Stomach (tissue), 9 donors: ENCODE data around the gene DPP6. TPM values are rescaled to one million over a fixed set of nuclear protein-coding genes. Genes with fewer than 3 reads are reported as not detected.

Experiments
- DNase-seq, 2 donors: peaks; one replicate each; pipeline versions ENCODE4 v3.0.0 to v3.0.0-alpha.2; 2013 to 2019
- H3K27ac ChIP-seq, 5 donors: fragments of 200-600 bp in 4 of 5; sonication (generic) in 4 of 5; one replicate each; pipeline ENCODE4 v1.5.1; 2013 to 2019; ENCODE audit warnings: mild to moderate bottlenecking in 1 of 5, moderate library complexity in 1 of 5
- H3K27me3 ChIP-seq, 3 donors: fragments of 200-600 bp; sonication (generic); one replicate each; pipeline ENCODE4 v1.5.1; 2017 to 2019; ENCODE audit warnings: mixed run types in 1 of 3
- H3K36me3 ChIP-seq, 4 donors: fragments of 200-600 bp; sonication (generic); 1 replicate in 3 of 4; 2 replicates in 1 of 4; pipeline ENCODE4 v1.5.1; 2016 to 2019
- H3K4me1 ChIP-seq, 4 donors: fragments of 200-600 bp; sonication (generic); one replicate each; pipeline ENCODE4 v1.5.1; 2016 to 2019
- H3K4me3 ChIP-seq, 4 donors: fragments of 200-600 bp; sonication (generic) in 3 of 4; one replicate each; pipeline ENCODE4 v1.5.1; 2016 to 2019; ENCODE audit warnings: mild to moderate bottlenecking in 1 of 4
- H3K9me3 ChIP-seq, 4 donors: fragments of 200-600 bp; sonication (generic); one replicate each; pipeline ENCODE4 v1.5.1; 2016 to 2019
- CTCF ChIP-seq, 7 experiments: fragments of 450-650 bp in 4 of 7; fragments of 200-600 bp in 3 of 7; sonication (generic) in 3 of 7; IDR thresholded peaks; one replicate each; pipeline ENCODE4 v1.5.1; 2016 to 2019; ENCODE audit warnings: antibody characterized with exemption in 7 of 7, control low read depth in 2 of 7, mild to moderate bottlenecking in 1 of 7
- EP300 ChIP-seq: sonication (generic); formaldehyde crosslinking; IDR thresholded peaks from one replicate; pipeline ENCODE4 v1.6.1; 2017; ENCODE audit warnings: antibody characterized with exemption
- POLR2A ChIP-seq, 4 donors: fragments of 450-650 bp; IDR thresholded peaks; one replicate each; pipeline ENCODE4 v1.6.1; 2016; ENCODE audit warnings: antibody characterized with exemption in 4 of 4, control low read depth in 2 of 4, mild to moderate bottlenecking in 1 of 4, moderate library complexity in 1 of 4
- POLR2AphosphoS5 ChIP-seq, 3 donors: sonication (generic); formaldehyde crosslinking; IDR thresholded peaks; one replicate each; pipeline ENCODE4 v1.6.1; 2016; ENCODE audit warnings: antibody characterized with exemption in 3 of 3
- WGBS, 5 donors: extraction: QIAGEN DNeasy Blood & Tissue Kit in 3 of 5; methylation state at CpG; one replicate each; pipeline versions ENCODE4 v1.1.5 to v1.1.7; 2013 to 2018; 5-methylcytosine and 5-hydroxymethylcytosine counted together
- intact Hi-C: fragments of 100-400 bp; cut with DNase I; formaldehyde crosslinking; loops from one replicate; pipeline ENCODE4 v1.15.1; 2023; ENCODE audit warnings: low total_unique reads
- polyA plus RNA-seq, 3 donors: library from polyadenylated mRNA; stranded (reverse); fragments of 200-250 nt; gene quantifications; one replicate each; pipeline ENCODE4 v1.2.3, GENCODE V29; 2013
- total RNA-seq, 5 donors: library from RNA; depleted of rRNA; stranded (reverse); fragments of >200 nt; gene quantifications; one replicate each; pipeline versions ENCODE4 v1.1.0 to v1.2.3, GENCODE V29; 2014 to 2016
- donor health status: healthy with polysubstance abuse.
- donor health status: Bipolar disorder and iron deficiency.
- donor health status: healthy.

DPP6 gene
- total and polyA plus RNA-seq, 8 donors = 0.15 to 29.8 (median 4.9) TPM

- no peak for DNase-seq
- 70 to 83% (median 74%) methylated on average over 7 of the region's 7 CpGs for WGBS, 5 donors
- Histone ChIP-seq H3K4me1 (peaks cover 4 to 8% (median 6%) of the 10 kb centered on the region in 4 donors), H3K27me3 (peaks cover 0 to 24% (median 7%) of the 10 kb centered on the region in 3 donors), H3K4me3 (no peak overlapping the region), H3K36me3 (no peaks in the 10 kb centered on the region), H3K27ac (no peak overlapping the region), H3K9me3 (no peaks in the 10 kb centered on the region)
- intact Hi-C loops = no loop called here
- no peak for TF ChIP-seq CTCF (IDR thresholded peaks at IDR 0.05)
- no peak for TF ChIP-seq EP300
- TF ChIP-seq POLR2AphosphoS5 (IDR thresholded peaks at IDR 0.05) = no peak
- no peak for TF ChIP-seq POLR2A (IDR thresholded peaks at IDR 0.05)
Measured at GRCh38 chr7:154792436-154793055, 740.3 kb downstream of the DPP6 start.

DNA sequence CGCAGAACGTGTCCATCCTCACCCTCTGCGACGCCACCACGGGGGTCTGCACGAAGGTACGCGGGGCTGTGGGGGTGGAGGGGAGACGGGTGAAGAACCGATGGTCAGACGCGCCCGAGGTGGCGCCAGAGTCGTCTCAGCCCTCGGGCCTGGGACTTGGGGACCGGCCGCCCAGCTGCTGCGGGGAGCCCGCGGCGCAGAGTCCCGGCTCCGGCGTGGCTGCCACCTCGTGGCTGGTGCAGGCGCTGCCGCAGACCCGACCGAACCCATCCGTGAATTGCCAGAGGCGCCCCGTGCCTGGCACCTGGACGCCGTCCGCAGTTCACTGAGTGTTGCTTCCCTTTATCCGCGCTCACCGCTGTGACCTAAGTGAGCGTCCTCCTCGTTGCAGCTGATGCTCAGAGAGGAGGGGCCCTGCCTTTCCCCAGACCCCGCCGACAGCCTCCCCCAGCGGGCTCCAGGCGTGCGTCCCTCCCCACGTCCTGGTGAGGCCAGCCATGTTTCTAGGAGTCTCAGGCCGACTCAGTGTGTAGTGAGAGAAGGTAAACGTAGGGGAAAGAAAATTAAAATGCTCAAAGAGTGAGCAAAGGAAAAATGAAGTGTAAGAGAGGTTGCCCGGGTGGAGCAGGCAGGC lies 742.1 kb downstream of the DPP6 start:
- Histone ChIP-seq H3K4me3 (peak overlapping the region in 3 of 4 donors; percentile 1 to 13 (median 13)), H3K27ac (no peak overlapping the region), H3K36me3 (no peaks in the 10 kb centered on the region), H3K4me1 (peaks cover 4 to 8% (median 6%) of the 10 kb centered on the region in 4 donors), H3K9me3 (no peaks in the 10 kb centered on the region), H3K27me3 (peaks cover 0 to 30% (median 7%) of the 10 kb centered on the region in 3 donors)
- peak; percentile 33 to 73 for DNase-seq
- intact Hi-C loops = no loop called here
- 9 to 22% (median 10%) methylated on average over 23 to 50 of the region's 50 CpGs for WGBS, 5 donors
- peak in 4 of 7 experiments; percentile 17 to 45 (median 31) for TF ChIP-seq CTCF (IDR thresholded peaks at IDR 0.05)
- TF ChIP-seq POLR2AphosphoS5 (IDR thresholded peaks at IDR 0.05) = no peak
- TF ChIP-seq POLR2A (IDR thresholded peaks at IDR 0.05) = no peak
- TF ChIP-seq EP300 = no peak

- Histone ChIP-seq H3K9me3 (no peaks in the 10 kb centered on the region), H3K4me3 (no peak overlapping the region), H3K27me3 (peaks cover 0 to 30% (median 7%) of the 10 kb centered on the region in 3 donors), H3K36me3 (no peaks in the 10 kb centered on the region), H3K4me1 (peaks cover 4 to 8% (median 6%) of the 10 kb centered on the region in 4 donors), H3K27ac (no peak overlapping the region)
- DNase-seq = no peak
- no peak for TF ChIP-seq CTCF (IDR thresholded peaks at IDR 0.05)
- TF ChIP-seq POLR2AphosphoS5 (IDR thresholded peaks at IDR 0.05) = no peak
- no peak for TF ChIP-seq POLR2A (IDR thresholded peaks at IDR 0.05)
- TF ChIP-seq EP300 = no peak
- intact Hi-C loops = no loop called here
- WGBS, 5 donors = 62 to 73% (median 71%) methylated on average over 4 of the region's 4 CpGs
Measured at GRCh38 chr7:154795014-154795413, 742.8 kb downstream of the DPP6 start.

DNA sequence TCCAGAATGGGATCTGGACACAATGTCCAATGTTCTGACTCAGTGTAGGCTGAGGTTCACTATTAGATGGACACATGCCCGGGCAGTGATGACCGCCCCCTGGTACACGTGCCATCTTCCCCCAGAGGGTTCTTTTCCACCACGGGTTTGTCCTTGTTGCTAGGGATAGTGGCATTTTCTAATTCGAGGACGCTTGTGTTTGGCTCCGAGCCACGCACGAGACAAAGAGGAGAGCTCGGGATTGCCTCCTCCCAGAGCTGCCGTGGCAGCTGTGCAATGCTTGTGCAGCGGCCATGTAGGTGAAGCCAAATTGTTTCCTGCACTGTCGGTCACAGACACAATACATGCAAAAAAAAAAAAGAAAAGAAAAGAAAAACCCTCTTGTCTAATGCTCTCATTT lies 743.2 kb downstream of the DPP6 start:
- intact Hi-C loops = no loop called here

More for the DNA sequence above, 743.2 kb downstream of the DPP6 start:
- Histone ChIP-seq H3K9me3 (no peaks in the 10 kb centered on the region), H3K4me1 (peaks cover 4 to 8% (median 6%) of the 10 kb centered on the region in 4 donors), H3K36me3 (no peaks in the 10 kb centered on the region), H3K27me3 (peaks cover 0 to 30% (median 7%) of the 10 kb centered on the region in 3 donors), H3K4me3 (no peak overlapping the region), H3K27ac (no peak overlapping the region)
- TF ChIP-seq POLR2AphosphoS5 (IDR thresholded peaks at IDR 0.05) (no peak), CTCF (IDR thresholded peaks at IDR 0.05) (no peak), EP300 (no peak), POLR2A (IDR thresholded peaks at IDR 0.05) (no peak)
- no peak for DNase-seq
- 83 to 88% (median 86%) methylated on average over 13 of the region's 13 CpGs for WGBS, 5 donors
